AG09309 (cell line): ENCODE data around the gene TOX2.

ENCODE experiments used
- DNase-seq: peaks from one replicate; pipeline ENCODE4 v3.0.0-alpha.2; 2010; ENCODE audit warnings: low read depth
- H3K4me3 ChIP-seq: 2 replicates; pipeline ENCODE4 v1.5.1; 2011; ENCODE audit warnings: mild to moderate bottlenecking, low read depth, low read length, moderate library complexity; ENCODE audit not compliant: control insufficient read depth
- TF ChIP-seq, protein P1 (sequence below): IDR thresholded peaks from 2 replicates; pipeline ENCODE4 v1.5.1; 2011; ENCODE audit warnings: mild to moderate bottlenecking, low read depth, low read length, inconsistent platforms; ENCODE audit not compliant: insufficient read depth, control insufficient read depth; ENCODE audit errors: missing control alignments

Gene TOX2

DNA sequence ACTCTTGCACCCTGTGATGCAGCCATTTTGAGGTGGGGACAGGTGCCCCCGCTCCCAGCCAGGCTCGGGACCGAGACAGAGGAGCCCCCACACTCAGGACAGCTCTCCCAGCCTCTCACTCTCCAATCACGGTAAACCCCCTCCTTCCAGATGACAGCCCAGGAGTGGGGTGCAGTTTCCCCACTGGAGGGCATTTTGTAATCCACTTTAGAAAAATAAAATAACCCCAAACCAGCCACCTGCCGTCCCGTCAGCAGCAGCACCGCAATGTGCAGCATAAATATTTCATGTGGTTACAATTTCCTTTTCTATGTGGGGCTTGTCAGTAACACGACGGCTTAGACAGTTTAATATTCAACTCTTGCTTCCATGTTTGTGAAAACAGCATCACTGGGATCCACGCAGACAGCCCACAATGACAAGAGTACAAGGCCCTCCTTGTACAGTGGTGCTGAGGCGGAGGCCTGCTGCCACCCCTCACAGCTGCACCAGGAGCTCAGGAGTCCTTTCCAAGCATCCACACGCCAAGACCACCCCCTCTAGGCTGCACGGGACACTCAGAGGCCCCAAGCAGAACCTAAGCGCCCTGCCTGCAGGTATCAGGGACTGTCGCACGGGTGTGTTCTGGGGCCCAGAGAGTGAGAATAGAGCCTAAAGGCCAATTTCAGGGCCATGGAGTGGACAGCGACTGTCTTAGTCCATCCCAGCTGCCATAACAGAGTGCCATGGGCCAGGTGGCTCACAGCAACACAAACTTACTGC is 155.7 kb downstream of the TOX2 start:
- no peak for DNase-seq
- H3K4me3 ChIP-seq = no peak overlapping the region
- TF ChIP-seq, protein P1, sequence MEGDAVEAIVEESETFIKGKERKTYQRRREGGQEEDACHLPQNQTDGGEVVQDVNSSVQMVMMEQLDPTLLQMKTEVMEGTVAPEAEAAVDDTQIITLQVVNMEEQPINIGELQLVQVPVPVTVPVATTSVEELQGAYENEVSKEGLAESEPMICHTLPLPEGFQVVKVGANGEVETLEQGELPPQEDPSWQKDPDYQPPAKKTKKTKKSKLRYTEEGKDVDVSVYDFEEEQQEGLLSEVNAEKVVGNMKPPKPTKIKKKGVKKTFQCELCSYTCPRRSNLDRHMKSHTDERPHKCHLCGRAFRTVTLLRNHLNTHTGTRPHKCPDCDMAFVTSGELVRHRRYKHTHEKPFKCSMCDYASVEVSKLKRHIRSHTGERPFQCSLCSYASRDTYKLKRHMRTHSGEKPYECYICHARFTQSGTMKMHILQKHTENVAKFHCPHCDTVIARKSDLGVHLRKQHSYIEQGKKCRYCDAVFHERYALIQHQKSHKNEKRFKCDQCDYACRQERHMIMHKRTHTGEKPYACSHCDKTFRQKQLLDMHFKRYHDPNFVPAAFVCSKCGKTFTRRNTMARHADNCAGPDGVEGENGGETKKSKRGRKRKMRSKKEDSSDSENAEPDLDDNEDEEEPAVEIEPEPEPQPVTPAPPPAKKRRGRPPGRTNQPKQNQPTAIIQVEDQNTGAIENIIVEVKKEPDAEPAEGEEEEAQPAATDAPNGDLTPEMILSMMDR = no peak

DNA sequence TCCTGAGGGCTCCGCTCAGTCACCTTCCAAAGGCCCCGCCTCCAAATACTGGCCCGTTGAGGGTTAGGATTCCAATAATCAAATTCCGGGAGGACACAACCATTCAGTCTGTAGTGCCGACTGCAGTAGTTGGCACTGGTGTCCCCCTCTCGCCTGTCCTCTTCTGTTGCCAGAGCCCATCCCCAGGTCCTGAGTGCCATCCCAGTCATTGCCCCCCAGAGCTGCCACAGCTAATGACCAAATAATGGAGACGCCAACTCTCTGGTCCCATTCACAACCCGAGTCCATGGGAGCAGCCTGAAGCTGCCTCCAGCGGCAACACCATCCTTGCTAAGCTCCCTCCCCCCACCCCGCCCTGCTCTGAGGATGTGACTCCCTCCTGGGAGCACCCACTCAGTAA is 156.4 kb downstream of the TOX2 start:
- DNase-seq = no peak
- H3K4me3 ChIP-seq = no peak overlapping the region
- TF ChIP-seq, protein P1 = no peak

DNA sequence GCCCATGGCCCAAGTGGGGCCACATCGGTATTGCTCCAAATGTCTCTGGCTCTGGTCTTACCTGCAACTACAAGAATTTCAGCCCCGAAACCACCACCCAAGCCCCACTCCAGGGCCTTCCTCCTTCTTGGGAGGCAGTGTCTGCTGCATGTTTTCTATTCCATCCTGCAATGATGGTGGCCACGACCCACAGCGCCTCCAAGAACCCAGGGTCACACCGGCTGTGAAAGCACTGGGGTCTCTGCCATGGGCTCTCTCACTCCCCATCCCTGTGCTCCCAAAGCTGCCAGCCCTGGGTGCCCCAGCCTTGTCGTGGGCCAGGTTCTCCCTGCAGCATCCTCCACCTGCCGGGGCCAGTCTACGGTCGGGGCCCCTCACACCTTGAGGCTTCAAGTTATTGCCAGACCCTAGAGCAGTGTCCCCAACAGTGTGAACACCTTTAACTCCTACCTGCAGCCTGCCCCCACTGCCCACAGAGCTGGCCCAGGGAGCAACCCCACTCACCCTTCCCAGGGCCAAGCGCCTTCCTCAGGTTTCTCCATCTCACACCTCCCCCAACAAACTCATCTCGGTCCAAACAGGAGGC is 157.0 kb downstream of the TOX2 start:
- no peak for DNase-seq
- H3K4me3 ChIP-seq = no peak overlapping the region
- TF ChIP-seq, protein P1 = no peak

DNA sequence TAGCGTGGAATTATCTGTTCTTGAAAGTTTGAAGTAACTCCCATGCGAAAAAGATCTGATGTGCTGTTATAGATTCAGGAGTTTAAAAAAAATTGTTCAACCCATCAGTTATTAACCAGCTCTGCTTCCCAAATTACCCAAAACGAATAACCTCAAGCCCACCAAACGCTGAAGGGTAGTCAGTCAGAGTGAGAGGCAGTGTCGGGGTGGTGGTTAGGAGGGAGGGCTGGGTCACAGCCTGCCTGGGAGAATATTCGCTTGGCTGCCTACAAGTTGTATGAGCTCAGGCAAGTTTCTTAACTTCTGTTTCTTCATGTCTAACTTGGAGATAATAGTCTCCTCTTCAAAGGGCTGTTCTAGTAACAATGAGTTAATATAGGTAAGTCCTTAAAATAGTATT is 157.7 kb downstream of the TOX2 start:
- DNase-seq = no peak
- no peak overlapping the region for H3K4me3 ChIP-seq
- TF ChIP-seq, protein P1 = no peak

DNA sequence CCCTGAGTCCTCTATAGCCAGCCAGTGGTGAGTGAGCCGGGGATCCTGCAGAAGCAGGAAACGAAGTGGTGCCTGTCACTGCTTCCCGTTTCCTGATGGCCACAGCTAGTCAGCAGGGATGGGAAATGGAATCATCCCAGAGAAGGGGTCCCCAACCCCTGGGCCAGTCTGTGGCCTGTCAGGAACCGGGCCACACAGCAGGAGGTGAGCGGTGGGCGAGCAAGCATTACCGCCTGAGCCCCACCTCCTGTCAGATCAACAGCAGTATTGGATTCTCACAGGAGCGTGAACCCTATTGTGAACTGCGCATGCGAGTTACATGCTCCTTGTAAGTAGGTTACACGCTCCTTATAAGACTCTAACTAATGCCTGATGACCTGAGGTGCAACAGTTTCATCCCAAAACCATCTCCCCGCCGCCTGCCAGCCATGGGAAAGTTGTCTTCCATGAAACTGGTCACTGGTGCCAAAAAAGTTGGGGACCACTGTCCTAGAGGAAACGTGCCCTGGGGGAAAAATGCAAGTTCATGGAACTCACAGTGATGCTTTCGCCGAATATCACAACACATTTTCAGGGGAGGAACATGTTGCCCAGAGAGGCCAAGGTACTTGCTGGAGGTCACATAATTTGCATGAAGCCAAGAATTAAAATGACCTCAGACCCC is 158.5 kb downstream of the TOX2 start:
- H3K4me3 ChIP-seq = no peak overlapping the region
- TF ChIP-seq, protein P1 = no peak
- no peak for DNase-seq

DNA sequence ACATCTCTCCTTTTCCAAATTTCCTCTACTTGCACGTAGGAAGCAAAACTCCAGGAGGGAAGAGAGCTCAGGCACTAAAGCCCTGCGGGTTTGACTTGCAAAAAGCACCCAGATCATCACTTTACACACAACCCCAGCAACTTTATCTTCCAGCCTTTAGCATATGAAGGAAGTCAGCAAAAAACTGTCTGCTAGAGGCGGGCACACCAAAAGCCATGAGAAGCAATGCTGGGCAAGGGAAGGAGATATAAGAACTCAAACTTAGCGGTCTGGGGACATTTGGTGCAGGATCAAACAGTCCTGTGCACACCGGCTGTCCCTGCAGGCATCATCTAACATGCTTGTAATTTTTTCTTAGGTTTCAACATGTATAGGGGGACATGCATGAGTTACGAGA is 159.0 kb downstream of the TOX2 start:
- no peak for DNase-seq
- TF ChIP-seq, protein P1 = no peak
- no peak overlapping the region for H3K4me3 ChIP-seq
